ENCODE data around the gene PRDM12.
A peak's percentile ranks its signal among the peaks of the same experiment; 100 is the strongest.

Gene PRDM12

GRCh38 chr9:130635306-130635705, 29.1 kb upstream of the PRDM12 start:
- DNase-seq (ENCODE audit: low spot score), result no peak
- peaks cover 47 to 86% of the 10 kb centered on the region in 2 donors for H3K36me3 ChIP-seq (replicated peaks in 1 of 2; ENCODE audit: control insufficient read depth in 2 of 2, insufficient read depth in 2 of 2, low read length in 2 of 2)
- no peaks in the 10 kb centered on the region for H3K27me3 ChIP-seq (ENCODE audit: control insufficient read depth in 3 of 3, insufficient read depth in 3 of 3, low read depth in 1 of 3, low read length in 3 of 3)
- no peak overlapping the region for H4K91ac ChIP-seq (ENCODE audit: low read depth, low read length, poor library complexity)
- no peak overlapping the region for H3K9ac ChIP-seq (ENCODE audit: low read depth, low read length, poor library complexity)
- no peak overlapping the region for H2BK12ac ChIP-seq (ENCODE audit: low read length)
- H3K14ac ChIP-seq (ENCODE audit: low read length), result no peak overlapping the region
- no peak overlapping the region for H2AK5ac ChIP-seq (ENCODE audit: low read depth, low read length)
- no peak overlapping the region for H3K4me2 ChIP-seq (ENCODE audit: insufficient read depth, low read length, poor library complexity, severe bottlenecking)
- H3K27ac ChIP-seq (replicated peaks; ENCODE audit: low read length), result no peak overlapping the region
- H3K4ac ChIP-seq (ENCODE audit: low read length), result no peak overlapping the region
- H3K18ac ChIP-seq (ENCODE audit: low read length), result no peak overlapping the region
- H2BK5ac ChIP-seq (ENCODE audit: low read length), result no peak overlapping the region
- H3K4me1 ChIP-seq (ENCODE audit: control insufficient read depth in 2 of 2, insufficient read depth in 1 of 2, low read depth in 1 of 2, low read length in 2 of 2), result peaks cover 0 to 11% of the 10 kb centered on the region in 2 donors
- no peak overlapping the region for H2BK15ac ChIP-seq (ENCODE audit: low read length)
- H3K9me3 ChIP-seq (replicated peaks in 1 of 2; ENCODE audit: control insufficient read depth in 2 of 2, insufficient read depth in 1 of 2, low read depth in 1 of 2, low read length in 2 of 2), result no peaks in the 10 kb centered on the region
- H2BK120ac ChIP-seq (ENCODE audit: low read depth, low read length), result no peak overlapping the region
- peaks cover 8% of the 10 kb centered on the region for H3K79me1 ChIP-seq (ENCODE audit: low read depth, low read length)
- H4K8ac ChIP-seq (ENCODE audit: low read depth, low read length), result no peak overlapping the region
- H3K23ac ChIP-seq (ENCODE audit: low read depth, low read length, poor library complexity), result no peak overlapping the region
- no peak overlapping the region for H3K4me3 ChIP-seq (ENCODE audit: low read length in 2 of 2)
- WGBS, 2 donors (ENCODE audit: extremely low coverage in 2 of 2, insufficient read length in 2 of 2, insufficient replicate concordance in 1 of 2), result no CpG with 5 or more reads among the region's 6 CpGs
- H2AFZ ChIP-seq (ENCODE audit: low read length), result no peak overlapping the region

DNA sequence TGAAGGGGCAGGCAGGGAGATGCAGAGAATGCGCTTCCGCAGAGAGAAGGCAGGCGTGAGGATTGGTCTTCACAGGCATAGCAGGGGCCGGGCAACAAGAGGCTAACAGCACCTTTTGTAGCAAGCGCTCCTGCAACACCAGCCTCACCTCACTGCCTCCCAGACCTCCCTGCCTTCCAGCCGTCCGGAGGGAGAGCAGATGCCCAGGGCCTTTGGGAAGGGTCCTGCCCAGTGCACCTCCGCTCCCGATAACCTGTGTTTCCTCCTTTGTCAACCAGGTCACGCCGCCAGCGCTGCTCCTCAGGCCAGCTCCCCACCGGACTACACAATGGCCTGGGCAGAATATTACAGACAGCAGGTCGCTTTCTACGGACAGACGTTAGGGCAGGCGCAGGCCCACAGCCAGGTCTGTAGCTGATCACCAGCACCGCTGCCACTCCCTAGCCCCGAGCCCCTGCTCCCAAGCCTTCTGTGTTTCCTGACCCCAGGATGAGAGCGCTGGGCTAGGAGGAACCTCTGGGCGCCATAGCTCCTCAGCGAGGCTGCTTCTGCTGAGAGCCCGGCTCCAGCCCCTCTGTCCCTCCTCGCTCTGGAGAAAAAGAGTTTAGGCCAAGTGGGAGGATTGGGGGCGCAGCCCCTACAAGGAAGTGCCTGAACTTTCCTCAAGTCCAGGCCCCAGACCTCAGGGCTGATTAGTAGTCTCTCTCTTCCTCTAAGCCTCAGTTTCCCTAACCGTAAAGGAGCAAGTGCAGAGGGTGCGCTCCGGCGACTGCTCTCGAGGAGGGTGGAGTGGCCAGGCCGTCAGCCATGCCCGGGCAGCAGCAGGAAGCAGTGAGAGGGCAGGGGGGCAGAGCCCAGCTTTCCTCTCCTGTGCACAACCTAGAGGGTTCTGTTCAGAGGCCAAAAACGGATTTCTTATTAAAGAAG, 28.4 kb upstream of the PRDM12 start:
- H3K27me3 ChIP-seq (ENCODE audit: control insufficient read depth in 3 of 3, insufficient read depth in 3 of 3, low read depth in 1 of 3, low read length in 3 of 3), result no peaks in the 10 kb centered on the region
- H3K23ac ChIP-seq (ENCODE audit: low read depth, low read length, poor library complexity), result no peak overlapping the region
- H3K9me3 ChIP-seq (replicated peaks in 1 of 2; ENCODE audit: control insufficient read depth in 2 of 2, insufficient read depth in 1 of 2, low read depth in 1 of 2, low read length in 2 of 2), result no peaks in the 10 kb centered on the region
- H3K36me3 ChIP-seq (replicated peaks in 1 of 2; ENCODE audit: control insufficient read depth in 2 of 2, insufficient read depth in 2 of 2, low read length in 2 of 2), result peaks cover 42 to 79% of the 10 kb centered on the region in 2 donors
- H2AFZ ChIP-seq (ENCODE audit: low read length), result no peak overlapping the region
- H3K9ac ChIP-seq (ENCODE audit: low read depth, low read length, poor library complexity), result no peak overlapping the region
- H3K79me1 ChIP-seq (ENCODE audit: low read depth, low read length), result peaks cover 6% of the 10 kb centered on the region
- WGBS, 2 donors (ENCODE audit: extremely low coverage in 2 of 2, insufficient read length in 2 of 2, insufficient replicate concordance in 1 of 2), result no CpG with 5 or more reads among the region's 33 CpGs
- no peak overlapping the region for H4K8ac ChIP-seq (ENCODE audit: low read depth, low read length)
- no peak overlapping the region for H2BK5ac ChIP-seq (ENCODE audit: low read length)
- H2AK5ac ChIP-seq (ENCODE audit: low read depth, low read length), result no peak overlapping the region
- H2BK120ac ChIP-seq (ENCODE audit: low read depth, low read length), result no peak overlapping the region
- no peak overlapping the region for H3K4me3 ChIP-seq (ENCODE audit: low read length in 2 of 2)
- no peak overlapping the region for H2BK12ac ChIP-seq (ENCODE audit: low read length)
- no peak overlapping the region for H3K18ac ChIP-seq (ENCODE audit: low read length)
- DNase-seq (ENCODE audit: low spot score), result no peak
- no peak overlapping the region for H3K14ac ChIP-seq (ENCODE audit: low read length)
- H3K27ac ChIP-seq (replicated peaks; ENCODE audit: low read length), result no peak overlapping the region
- no peak overlapping the region for H4K91ac ChIP-seq (ENCODE audit: low read depth, low read length, poor library complexity)
- H3K4me2 ChIP-seq (ENCODE audit: insufficient read depth, low read length, poor library complexity, severe bottlenecking), result no peak overlapping the region
- peaks cover 0 to 11% of the 10 kb centered on the region in 2 donors for H3K4me1 ChIP-seq (ENCODE audit: control insufficient read depth in 2 of 2, insufficient read depth in 1 of 2, low read depth in 1 of 2, low read length in 2 of 2)
- no peak overlapping the region for H3K4ac ChIP-seq (ENCODE audit: low read length)
- no peak overlapping the region for H2BK15ac ChIP-seq (ENCODE audit: low read length)

- Histone ChIP-seq H3K23ac (ENCODE audit: low read depth, low read length, poor library complexity) (no peak overlapping the region), H3K9me3 (replicated peaks in 1 of 2; ENCODE audit: control insufficient read depth in 2 of 2, insufficient read depth in 1 of 2, low read depth in 1 of 2, low read length in 2 of 2) (no peaks in the 10 kb centered on the region), H3K9ac (ENCODE audit: low read depth, low read length, poor library complexity) (no peak overlapping the region), H3K27me3 (ENCODE audit: control insufficient read depth in 3 of 3, insufficient read depth in 3 of 3, low read depth in 1 of 3, low read length in 3 of 3) (no peaks in the 10 kb centered on the region), H3K27ac (replicated peaks; ENCODE audit: low read length) (no peak overlapping the region), H3K36me3 (replicated peaks in 1 of 2; ENCODE audit: control insufficient read depth in 2 of 2, insufficient read depth in 2 of 2, low read length in 2 of 2) (peaks cover 35 to 73% of the 10 kb centered on the region in 2 donors), H3K4me2 (ENCODE audit: insufficient read depth, low read length, poor library complexity, severe bottlenecking) (no peak overlapping the region), H4K8ac (ENCODE audit: low read depth, low read length) (no peak overlapping the region), H2BK5ac (ENCODE audit: low read length) (no peak overlapping the region), H3K4ac (ENCODE audit: low read length) (no peak overlapping the region), H2BK120ac (ENCODE audit: low read depth, low read length) (no peak overlapping the region), H2BK15ac (ENCODE audit: low read length) (no peak overlapping the region), H3K4me1 (ENCODE audit: control insufficient read depth in 2 of 2, insufficient read depth in 1 of 2, low read depth in 1 of 2, low read length in 2 of 2) (peaks cover 0 to 11% of the 10 kb centered on the region in 2 donors), H3K14ac (ENCODE audit: low read length) (no peak overlapping the region), H2AFZ (ENCODE audit: low read length) (no peak overlapping the region), H4K91ac (ENCODE audit: low read depth, low read length, poor library complexity) (no peak overlapping the region), H2BK12ac (ENCODE audit: low read length) (no peak overlapping the region), H3K18ac (ENCODE audit: low read length) (no peak overlapping the region), H3K4me3 (ENCODE audit: low read length in 2 of 2) (no peak overlapping the region), H3K79me1 (ENCODE audit: low read depth, low read length) (peaks cover 5% of the 10 kb centered on the region), H2AK5ac (ENCODE audit: low read depth, low read length) (no peak overlapping the region)
- no CpG with 5 or more reads among the region's 9 CpGs for WGBS, 2 donors (ENCODE audit: extremely low coverage in 2 of 2, insufficient read length in 2 of 2, insufficient replicate concordance in 1 of 2)
- DNase-seq (ENCODE audit: low spot score), result no peak
Measured at GRCh38 chr9:130636648-130637020, 27.8 kb upstream of the PRDM12 start.

DNA sequence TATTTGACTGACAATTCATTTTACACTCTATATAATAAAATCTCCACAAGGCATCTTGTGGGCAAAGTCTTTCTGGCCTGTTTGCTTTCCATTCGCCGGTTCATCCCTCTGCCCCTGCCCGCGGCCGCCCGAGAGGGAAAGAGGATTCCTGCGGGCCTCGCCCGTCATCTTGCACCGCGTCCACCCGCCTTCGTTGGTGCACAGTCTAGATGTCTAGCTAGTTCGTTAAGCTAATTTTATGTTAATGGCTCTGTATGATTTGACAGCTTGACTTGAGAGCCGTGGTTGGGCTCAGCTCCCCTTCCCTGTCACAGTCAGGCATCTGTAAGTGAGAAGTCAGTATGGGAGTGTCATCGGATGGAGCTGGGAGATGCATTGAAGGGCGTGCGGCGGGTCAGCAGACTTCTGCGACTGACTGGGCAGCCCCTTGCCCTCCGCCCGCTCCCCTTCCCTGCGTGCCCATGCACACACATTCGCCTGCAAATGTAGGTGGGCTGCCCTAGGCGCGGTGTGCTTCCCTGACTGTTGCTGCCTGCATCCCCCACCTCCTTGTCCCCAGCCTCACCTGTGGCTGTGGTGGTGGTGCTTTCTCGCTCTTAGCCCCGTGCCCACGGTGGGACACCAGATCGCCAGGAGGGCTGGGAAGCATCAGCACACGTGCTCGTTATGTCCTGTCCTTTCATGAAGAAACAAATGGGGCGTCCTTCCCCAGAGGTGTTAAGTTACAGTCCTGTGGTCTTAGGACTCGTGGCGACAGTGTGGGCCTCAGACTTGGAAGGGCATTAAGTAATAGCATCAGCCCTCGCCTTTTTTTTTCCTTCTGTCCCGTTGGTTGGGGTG, 25.9 kb upstream of the PRDM12 start:
- peaks cover 4% of the 10 kb centered on the region for H3K79me1 ChIP-seq (ENCODE audit: low read depth, low read length)
- no peak overlapping the region for H4K8ac ChIP-seq (ENCODE audit: low read depth, low read length)
- H3K27ac ChIP-seq (replicated peaks; ENCODE audit: low read length), result no peak overlapping the region
- H3K4me1 ChIP-seq (ENCODE audit: control insufficient read depth in 2 of 2, insufficient read depth in 1 of 2, low read depth in 1 of 2, low read length in 2 of 2), result peaks cover 0 to 11% of the 10 kb centered on the region in 2 donors
- peak overlapping the region in 1 of 2 donors; percentile 57 for H3K4me3 ChIP-seq (ENCODE audit: low read length in 2 of 2)
- no peak overlapping the region for H2AFZ ChIP-seq (ENCODE audit: low read length)
- WGBS, 2 donors (ENCODE audit: extremely low coverage in 2 of 2, insufficient read length in 2 of 2, insufficient replicate concordance in 1 of 2), result no CpG with 5 or more reads among the region's 37 CpGs
- no peak overlapping the region for H3K4me2 ChIP-seq (ENCODE audit: insufficient read depth, low read length, poor library complexity, severe bottlenecking)
- peaks cover 0 to 3% (median 0%) of the 10 kb centered on the region in 3 experiments for H3K27me3 ChIP-seq (ENCODE audit: control insufficient read depth in 3 of 3, insufficient read depth in 3 of 3, low read depth in 1 of 3, low read length in 3 of 3)
- H2BK5ac ChIP-seq (ENCODE audit: low read length), result no peak overlapping the region
- H3K18ac ChIP-seq (ENCODE audit: low read length), result peak overlapping the region; percentile 17
- no peak overlapping the region for H3K4ac ChIP-seq (ENCODE audit: low read length)
- peaks cover 22 to 54% of the 10 kb centered on the region in 2 donors for H3K36me3 ChIP-seq (replicated peaks in 1 of 2; ENCODE audit: control insufficient read depth in 2 of 2, insufficient read depth in 2 of 2, low read length in 2 of 2)
- no peak overlapping the region for H2BK120ac ChIP-seq (ENCODE audit: low read depth, low read length)
- H2BK15ac ChIP-seq (ENCODE audit: low read length), result no peak overlapping the region
- no peak overlapping the region for H3K9ac ChIP-seq (ENCODE audit: low read depth, low read length, poor library complexity)
- H3K23ac ChIP-seq (ENCODE audit: low read depth, low read length, poor library complexity), result peak overlapping the region; percentile 70
- no peak overlapping the region for H2BK12ac ChIP-seq (ENCODE audit: low read length)
- DNase-seq (ENCODE audit: low spot score), result peak; percentile 15
- H2AK5ac ChIP-seq (ENCODE audit: low read depth, low read length), result no peak overlapping the region
- H3K9me3 ChIP-seq (replicated peaks in 1 of 2; ENCODE audit: control insufficient read depth in 2 of 2, insufficient read depth in 1 of 2, low read depth in 1 of 2, low read length in 2 of 2), result no peaks in the 10 kb centered on the region
- no peak overlapping the region for H3K14ac ChIP-seq (ENCODE audit: low read length)
- no peak overlapping the region for H4K91ac ChIP-seq (ENCODE audit: low read depth, low read length, poor library complexity)
